ENCODE measurements around the gene GRIN2C.

The GRIN2C gene

DNA sequence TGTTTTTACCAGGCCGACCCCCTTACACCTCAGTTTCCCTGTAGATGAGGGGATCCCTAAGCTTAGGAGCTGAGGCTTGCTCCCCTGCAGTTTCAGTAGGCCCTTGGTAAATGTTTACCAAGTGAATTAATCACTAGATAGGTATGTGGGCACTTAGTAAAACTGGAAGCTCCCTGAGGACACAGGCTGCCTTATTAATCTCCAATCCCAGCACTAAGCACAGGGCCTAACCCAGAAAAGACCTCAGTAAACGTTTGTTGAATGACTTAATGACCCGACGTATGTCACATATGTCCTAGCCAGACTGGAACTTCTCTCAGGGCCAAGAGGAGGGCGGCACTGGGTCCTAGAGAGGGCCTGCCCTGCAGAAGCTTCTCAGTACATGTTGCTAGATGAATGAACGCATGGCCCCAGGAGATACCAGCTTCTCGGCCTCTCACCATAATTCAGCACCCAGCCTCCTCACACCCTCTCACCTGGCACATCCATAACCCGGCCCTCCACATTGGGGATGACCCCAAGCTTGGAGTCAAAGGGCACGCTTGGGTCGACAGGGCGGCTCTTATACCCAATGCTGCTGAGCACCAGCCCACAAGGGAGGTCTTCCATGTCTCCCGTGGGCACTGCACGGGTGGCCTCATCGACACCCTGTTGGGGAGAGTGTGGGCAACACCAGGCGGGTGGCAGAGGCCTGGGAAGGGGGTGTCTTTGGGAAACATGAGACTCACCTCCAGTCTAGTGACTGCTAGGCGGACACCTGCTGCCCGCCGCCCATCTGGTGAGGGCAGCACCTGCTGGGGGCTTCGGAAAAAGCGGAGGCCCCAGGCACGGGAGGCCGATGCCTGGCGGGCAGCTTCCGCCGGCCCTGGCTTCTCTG is 4.0 kb upstream of the GRIN2C start:
- no peak for TF ChIP-seq ZNF274 (IDR thresholded peaks at IDR 0.05; ENCODE audit: low read depth, low read length)
- H3K4me3 ChIP-seq (ENCODE audit: low read length): no peak overlapping the region

- TF ChIP-seq ZNF274 (IDR thresholded peaks at IDR 0.05; ENCODE audit: low read depth, low read length): no peak
- no peak overlapping the region for H3K4me3 ChIP-seq (ENCODE audit: low read length)
Measured at GRCh38 chr17:74862919-74863318, 3.2 kb upstream of the GRIN2C start.

- H3K4me3 ChIP-seq (ENCODE audit: low read length): no peak overlapping the region
- TF ChIP-seq ZNF274 (IDR thresholded peaks at IDR 0.05; ENCODE audit: low read depth, low read length): no peak
Measured at GRCh38 chr17:74862108-74862901, 2.6 kb upstream of the GRIN2C start.

- no peak for TF ChIP-seq ZNF274 (IDR thresholded peaks at IDR 0.05; ENCODE audit: low read depth, low read length)
- no peak overlapping the region for H3K4me3 ChIP-seq (ENCODE audit: low read length)
Measured at GRCh38 chr17:74861662-74862107, 2.0 kb upstream of the GRIN2C start.

GRCh38 chr17:74860872-74861661 is 1.4 kb upstream of the GRIN2C start:
- no peak for TF ChIP-seq ZNF274 (IDR thresholded peaks at IDR 0.05; ENCODE audit: low read depth, low read length)
- H3K4me3 ChIP-seq (ENCODE audit: low read length): no peak overlapping the region

- no peak for TF ChIP-seq ZNF274 (IDR thresholded peaks at IDR 0.05; ENCODE audit: low read depth, low read length)
- no peak overlapping the region for H3K4me3 ChIP-seq (ENCODE audit: low read length)
Measured at GRCh38 chr17:74860229-74860871, 665 bp upstream of the GRIN2C start.

GRCh38 chr17:74858672-74859458 is 820 bp downstream of the GRIN2C start:
- no peak overlapping the region for H3K4me3 ChIP-seq (ENCODE audit: low read length)
- no peak for TF ChIP-seq ZNF274 (IDR thresholded peaks at IDR 0.05; ENCODE audit: low read depth, low read length)

GRCh38 chr17:74857191-74857590 is 2.5 kb downstream of the GRIN2C start:
- no peak overlapping the region for H3K4me3 ChIP-seq (ENCODE audit: low read length)
- TF ChIP-seq ZNF274 (IDR thresholded peaks at IDR 0.05; ENCODE audit: low read depth, low read length): no peak

DNA sequence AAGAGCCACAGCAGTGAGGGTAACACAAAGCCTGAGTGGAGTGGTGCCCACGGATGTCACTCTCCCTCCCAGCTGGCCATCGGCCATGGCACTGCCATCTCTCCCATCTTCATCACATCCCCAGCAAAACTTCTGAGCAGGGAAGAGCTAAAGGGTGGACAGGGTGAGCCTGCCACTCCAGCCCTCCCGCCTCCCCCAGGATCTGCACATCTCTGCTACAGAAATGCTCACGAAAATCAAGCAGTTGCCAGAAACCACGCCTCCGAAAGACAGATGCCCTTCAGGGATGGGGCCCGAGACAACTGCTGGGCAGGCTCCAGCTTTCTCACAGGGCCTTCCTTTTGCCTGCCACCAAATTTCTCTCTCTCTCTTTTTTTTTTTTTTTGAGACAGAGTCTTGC is 3.6 kb downstream of the GRIN2C start:
- TF ChIP-seq ZNF274 (IDR thresholded peaks at IDR 0.05; ENCODE audit: low read depth, low read length): no peak
- no peak overlapping the region for H3K4me3 ChIP-seq (ENCODE audit: low read length)

GRCh38 chr17:74855323-74855722 is 4.4 kb downstream of the GRIN2C start:
- TF ChIP-seq ZNF274 (IDR thresholded peaks at IDR 0.05; ENCODE audit: low read depth, low read length): no peak

GRCh38 chr17:74854792-74855191 is 4.9 kb downstream of the GRIN2C start:
- no peak overlapping the region for H3K4me3 ChIP-seq (ENCODE audit: low read length)
- TF ChIP-seq ZNF274 (IDR thresholded peaks at IDR 0.05; ENCODE audit: low read depth, low read length): no peak

More at GRCh38 chr17:74855323-74855722, 4.4 kb downstream of the GRIN2C start:
- no peak overlapping the region for H3K4me3 ChIP-seq (ENCODE audit: low read length)

GRCh38 chr17:74853669-74854068 is 6.0 kb downstream of the GRIN2C start:
- no peak for TF ChIP-seq ZNF274 (IDR thresholded peaks at IDR 0.05; ENCODE audit: low read depth, low read length)

GRCh38 chr17:74853048-74853397 is 6.7 kb downstream of the GRIN2C start:
- TF ChIP-seq ZNF274 (IDR thresholded peaks at IDR 0.05; ENCODE audit: low read depth, low read length): no peak
- no peak overlapping the region; the same call in 1 of the 2 replicates for H3K4me3 ChIP-seq (ENCODE audit: low read length)

More at GRCh38 chr17:74853669-74854068, 6.0 kb downstream of the GRIN2C start:
- no peak overlapping the region for H3K4me3 ChIP-seq (ENCODE audit: low read length)
